ENCODE measurements around the gene PCCA.

GRCh38 chr13:100176801-100177400, 88.0 kb downstream of the PCCA start:
- no peak for TF ChIP-seq CTCF (IDR thresholded peaks at IDR 0.05; ENCODE audit: borderline replicate concordance, extremely low read depth, low read length, poor library complexity, severe bottlenecking)
- no peak for TF ChIP-seq EZH2 (IDR thresholded peaks at IDR 0.05; ENCODE audit: borderline replicate concordance, low read depth, low read length, severe bottlenecking)

Data from DND-41 (cell line).